Measurements from ENCODE around the gene IMPA2. TPM values are rescaled to one million over a fixed set of nuclear protein-coding genes. Genes with fewer than 3 reads are reported as not detected.

IMPA2 gene
- total and polyA plus RNA-seq, 2 of the 13 experiments (the other 11 are each of a cell fraction or from before 2014, with no cell fraction given): 37.8 to 71.8 TPM

- no peak for TF ChIP-seq HBP1 (CRISPR knock-in tag; IDR thresholded peaks at IDR 0.05; ENCODE audit: low read depth)
- no peak for TF ChIP-seq NFRKB (IDR thresholded peaks at IDR 0.05)
- TF ChIP-seq ATF7-NPFF (CRISPR knock-in tag; IDR thresholded peaks at IDR 0.05; ENCODE audit: low read depth): no peak
- TF ChIP-seq CSRNP1 (CRISPR knock-in tag; IDR thresholded peaks at IDR 0.05): 0 out of 2 replicates have a peak, but pooled peaks have one; percentile 55
- TF ChIP-seq HMG20B (CRISPR knock-in tag; conservative IDR thresholded peaks at IDR 0.05): peak; percentile 94
- no peak for TF ChIP-seq SMARCE1 (IDR thresholded peaks at IDR 0.05; ENCODE audit: borderline replicate concordance)
- peak; percentile 75; the same call in 1 of the 2 replicates for TF ChIP-seq SPEN (CRISPR knock-in tag; IDR thresholded peaks at IDR 0.05; ENCODE audit: low read depth)
- TF ChIP-seq GATAD1 (CRISPR knock-in tag; IDR thresholded peaks at IDR 0.05): peak; percentile 60
- peak; percentile 91 for TF ChIP-seq RCOR2 (CRISPR knock-in tag; IDR thresholded peaks at IDR 0.05)
- TF ChIP-seq PRMT3 (CRISPR knock-in tag; IDR thresholded peaks at IDR 0.05; ENCODE audit: borderline replicate concordance, low read depth): no peak
- TF ChIP-seq RXRA (CRISPR knock-in tag; IDR thresholded peaks at IDR 0.05): peak; percentile 90
- TF ChIP-seq ZKSCAN8 (CRISPR knock-in tag; IDR thresholded peaks at IDR 0.05; ENCODE audit: borderline replicate concordance): peak; percentile 80; the same call in 1 of the 2 replicates
- TF ChIP-seq FOXJ3 (CRISPR knock-in tag; IDR thresholded peaks at IDR 0.05; ENCODE audit: borderline replicate concordance): peak; percentile 93
- TF ChIP-seq POLR2AphosphoS5 (IDR thresholded peaks at IDR 0.05; ENCODE audit: low read depth, low read length): no peak
- peak; percentile 93 for TF ChIP-seq BCL6 (CRISPR knock-in tag; IDR thresholded peaks at IDR 0.05)
- TF ChIP-seq MEIS2 (CRISPR knock-in tag; IDR thresholded peaks at IDR 0.05): peak; percentile 79
- no peak for TF ChIP-seq ZNF597 (CRISPR knock-in tag; IDR thresholded peaks at IDR 0.05)
- TF ChIP-seq ZBTB49 (CRISPR knock-in tag; IDR thresholded peaks at IDR 0.05; ENCODE audit: borderline replicate concordance): no peak
- TF ChIP-seq ZNF34 (CRISPR knock-in tag; IDR thresholded peaks at IDR 0.05; ENCODE audit: borderline replicate concordance): 0 out of 2 replicates have a peak, but pooled peaks have one; percentile 38
- no peak for TF ChIP-seq SNAPC5 (CRISPR knock-in tag; IDR thresholded peaks at IDR 0.05; ENCODE audit: borderline replicate concordance)
- TF ChIP-seq HNF4A (CRISPR knock-in tag; IDR thresholded peaks at IDR 0.05): peak; percentile 98
- TF ChIP-seq ZNF792 (CRISPR knock-in tag; IDR thresholded peaks at IDR 0.05): peak; percentile 80
- TF ChIP-seq ZNF382 (CRISPR knock-in tag; IDR thresholded peaks at IDR 0.05; ENCODE audit: borderline replicate concordance): no peak
- TF ChIP-seq ELF1 (CRISPR knock-in tag; IDR thresholded peaks at IDR 0.05): peak; percentile 52; the same call in 1 of the 2 replicates
- no peak for TF ChIP-seq PAF1 (CRISPR knock-in tag; IDR thresholded peaks at IDR 0.05)
- no peak for TF ChIP-seq TP53 (CRISPR knock-in tag; conservative IDR thresholded peaks at IDR 0.05)
Measured at GRCh38 chr18:12008181-12008767, 27.0 kb downstream of the IMPA2 start (continued).

All from HepG2 (cell line).